Thyroid gland (tissue), 4 donors: ENCODE results near the gene PHACTR4.

Experiments used
- CTCF ChIP-seq, 6 experiments: fragments of 200-600 bp in 3 of 6; fragments of 450-650 bp in 3 of 6; sonication (generic) in 3 of 6; IDR thresholded peaks; one replicate each; pipeline ENCODE4 v1.5.1; 2016 to 2019; ENCODE audit warnings: antibody characterized with exemption in 6 of 6, mild to moderate bottlenecking in 2 of 6, inconsistent platforms in 1 of 6, moderate library complexity in 1 of 6
- POLR2A ChIP-seq, 2 donors: fragments of 450-650 bp; IDR thresholded peaks; one replicate each; pipeline ENCODE4 v1.6.1; 2017; ENCODE audit warnings: antibody characterized with exemption in 2 of 2, mild to moderate bottlenecking in 2 of 2, moderate library complexity in 1 of 2

GRCh38 chr1:28449904-28450303 lies 80.4 kb downstream of the PHACTR4 start:
- no peak for TF ChIP-seq CTCF (IDR thresholded peaks at IDR 0.05)
- no peak for TF ChIP-seq POLR2A (IDR thresholded peaks at IDR 0.05)
